ENCODE data around the gene NEUROD2.

The NEUROD2 gene

DNA sequence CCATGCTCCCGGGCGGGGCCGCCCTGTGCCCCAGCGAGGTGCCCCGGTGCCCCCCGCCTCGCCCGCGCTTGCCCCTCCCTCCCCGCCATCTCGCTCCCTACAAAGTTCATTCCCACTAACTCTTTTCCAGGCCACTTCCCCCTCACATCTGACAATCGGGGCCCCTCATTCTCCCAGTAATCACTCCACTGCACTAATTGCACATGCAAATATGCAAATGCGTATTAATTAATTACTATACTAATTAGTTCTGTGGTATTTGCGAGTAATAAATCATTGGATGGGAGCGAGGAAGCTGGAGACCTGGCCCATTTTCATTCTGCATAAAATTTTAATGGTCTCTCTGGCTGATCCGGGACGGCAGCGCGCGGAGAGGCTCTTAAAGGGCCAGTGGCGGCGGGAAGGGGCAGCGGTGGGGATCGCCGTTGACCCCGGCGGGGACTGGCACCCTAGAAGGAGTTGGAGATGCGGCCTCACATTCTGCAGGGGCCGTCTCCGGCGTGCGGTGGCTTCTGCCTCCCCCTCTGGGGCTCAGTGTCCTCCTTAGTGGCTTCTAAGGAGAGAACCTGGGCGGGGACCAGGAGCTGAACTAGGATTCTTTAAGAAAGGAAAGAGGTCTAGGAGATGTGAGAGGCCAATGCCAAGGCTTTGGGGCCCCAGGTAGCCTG is 10.7 kb upstream of the NEUROD2 start:
- peak; percentile 60 to 65 for DNase-seq

DNA sequence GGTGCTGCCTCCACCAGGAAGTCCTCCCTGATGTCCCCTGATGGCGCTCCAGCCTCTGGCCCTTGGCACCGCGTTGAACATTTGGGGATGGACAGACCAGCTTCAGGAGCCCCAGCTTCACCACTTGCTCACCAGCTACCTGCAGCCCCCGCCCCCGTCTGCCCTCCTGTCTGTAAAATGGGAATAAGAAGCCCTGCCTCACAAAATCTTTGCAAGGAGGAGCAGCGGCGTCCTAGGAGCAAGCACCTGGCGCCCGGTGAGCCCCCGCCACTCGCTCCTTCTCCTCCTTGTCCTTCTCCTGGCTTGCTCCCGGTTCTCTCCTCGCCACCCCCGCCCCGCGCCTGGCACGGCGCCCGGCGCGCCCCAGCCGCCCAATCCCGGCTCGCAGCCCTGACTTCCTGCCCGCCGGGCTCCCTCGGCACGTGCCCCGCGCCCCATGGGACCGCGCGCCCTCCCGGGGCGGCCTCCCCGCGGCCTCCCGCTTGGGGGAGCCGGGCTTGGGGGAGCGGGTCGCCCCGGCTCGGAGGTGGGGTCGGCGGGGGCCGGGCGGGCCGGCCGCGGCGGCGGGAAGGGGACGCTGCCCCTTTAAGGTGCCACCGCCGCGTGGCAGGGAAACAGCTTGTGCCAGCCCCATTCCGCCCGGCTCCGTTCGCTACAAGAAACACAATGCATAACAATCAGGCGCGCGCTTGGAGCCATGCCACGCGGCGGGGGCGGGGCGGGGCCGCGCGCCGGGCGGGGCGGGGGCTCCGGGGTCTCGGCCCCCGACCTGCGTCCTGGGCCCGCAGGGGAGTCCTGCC is 9.9 kb upstream of the NEUROD2 start:
- peak; percentile 63 to 77 for DNase-seq

- DNase-seq, result no peak
Measured at GRCh38 chr17:39617100-39617445, 9.4 kb upstream of the NEUROD2 start.

DNA sequence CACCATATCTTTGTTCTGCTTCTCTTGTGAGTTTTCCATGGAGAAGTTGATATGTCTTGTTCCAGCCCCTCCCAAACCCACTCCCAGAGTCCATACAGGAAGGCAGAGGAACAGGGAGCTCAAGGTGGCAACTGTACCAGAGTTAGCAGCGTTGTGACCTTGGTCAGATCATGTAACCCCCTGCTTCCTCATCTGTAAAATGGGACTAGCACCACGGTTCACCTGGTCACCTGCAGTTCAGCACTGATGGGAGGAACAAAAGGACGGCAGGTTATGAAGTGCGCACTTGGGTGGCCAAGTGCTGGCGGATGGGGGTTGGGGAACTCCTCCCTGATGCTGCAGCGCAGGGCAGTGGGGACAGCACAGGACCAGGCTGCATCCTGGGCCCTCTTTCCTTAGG is 7.7 kb upstream of the NEUROD2 start:
- DNase-seq, result no peak

DNA sequence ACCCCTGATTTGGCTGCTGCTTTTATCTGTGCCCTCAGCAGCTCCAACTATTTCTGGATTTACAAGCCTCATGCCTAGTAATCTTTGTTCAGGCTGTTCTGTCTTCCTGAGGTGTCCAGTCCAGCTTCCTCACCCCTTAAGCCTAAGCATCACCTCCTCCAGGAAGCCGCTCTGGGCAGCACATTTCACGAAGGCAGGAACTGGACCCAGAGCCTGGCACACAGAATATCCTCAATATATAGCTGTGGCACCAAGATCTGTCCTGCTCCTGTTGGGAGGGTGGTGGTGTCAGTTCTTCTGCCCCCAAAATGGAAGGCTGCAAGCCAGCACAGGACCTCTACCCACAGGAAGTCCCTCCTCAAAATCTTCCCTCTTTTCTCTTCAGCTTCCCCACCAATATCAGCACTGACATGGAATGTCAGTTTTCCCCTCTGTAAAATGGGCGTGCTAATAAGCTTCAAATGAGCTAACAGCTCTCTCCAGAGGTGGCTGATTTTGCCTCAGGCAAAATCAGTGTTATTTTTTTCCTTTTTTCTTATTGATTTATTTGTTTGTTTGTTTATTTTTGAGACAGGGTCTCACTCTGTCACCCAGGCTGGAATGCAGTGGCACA is 6.9 kb upstream of the NEUROD2 start:
- DNase-seq, result no peak

DNA sequence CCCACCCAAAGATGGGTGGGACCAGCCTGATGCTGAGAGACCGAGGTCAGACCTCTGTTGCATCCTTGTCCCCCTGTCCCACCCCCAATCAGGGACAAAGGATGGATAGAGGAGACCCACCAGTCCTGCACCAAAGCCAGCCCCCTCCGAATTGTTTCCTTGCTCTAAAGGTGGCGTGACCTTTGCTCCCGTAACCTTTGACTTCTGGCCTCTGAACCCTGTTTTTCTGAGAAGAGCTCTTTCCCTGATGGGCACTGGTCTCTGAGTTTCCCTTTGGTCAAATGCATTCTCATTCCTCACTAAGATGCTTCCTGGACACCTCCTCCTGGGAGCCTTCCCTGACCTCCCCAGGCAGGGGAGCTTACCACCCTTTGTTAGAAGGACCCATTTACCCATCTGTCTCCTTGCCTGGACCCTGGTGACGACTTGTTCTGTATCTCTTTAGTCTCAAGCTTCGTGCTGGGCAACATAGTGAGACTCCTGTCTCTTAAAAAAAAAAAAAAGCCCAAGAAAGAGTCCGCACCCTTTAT is 5.3 kb upstream of the NEUROD2 start:
- no peak for DNase-seq

- DNase-seq, result peak; percentile 91 to 92
Measured at GRCh38 chr17:39612291-39612894, 4.7 kb upstream of the NEUROD2 start.

- DNase-seq, result peak; percentile 33 to 36
Measured at GRCh38 chr17:39611401-39612112, 3.8 kb upstream of the NEUROD2 start.

DNA sequence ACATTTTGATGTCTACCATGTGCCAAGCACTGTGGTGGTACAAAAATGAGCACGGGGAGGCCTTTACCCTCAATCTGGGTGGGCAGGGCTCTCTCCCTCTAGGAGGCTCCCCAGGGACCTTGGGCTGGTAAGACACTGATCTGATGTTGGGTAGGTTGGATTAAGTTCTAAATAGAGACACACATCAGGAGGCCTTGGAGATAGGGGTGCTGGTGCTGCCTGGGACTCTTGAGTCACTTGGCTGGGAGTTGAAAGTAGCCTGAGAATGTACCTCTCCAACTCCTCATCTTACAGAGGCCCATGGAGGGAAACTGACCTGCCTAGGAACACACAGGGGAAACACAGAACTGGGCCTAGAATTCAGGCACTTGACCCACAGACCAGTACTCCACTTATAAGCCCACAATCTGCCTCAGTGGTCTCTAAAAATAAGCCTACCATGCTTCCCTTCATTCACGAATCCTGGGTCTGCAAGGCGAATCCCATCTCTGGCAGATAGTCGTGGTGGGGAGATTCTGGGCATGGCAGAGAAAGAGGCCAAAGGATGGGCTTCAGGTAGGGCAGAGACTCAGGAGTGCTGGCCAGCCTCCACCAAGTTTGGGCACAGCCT is 1.8 kb upstream of the NEUROD2 start:
- no peak for DNase-seq

DNA sequence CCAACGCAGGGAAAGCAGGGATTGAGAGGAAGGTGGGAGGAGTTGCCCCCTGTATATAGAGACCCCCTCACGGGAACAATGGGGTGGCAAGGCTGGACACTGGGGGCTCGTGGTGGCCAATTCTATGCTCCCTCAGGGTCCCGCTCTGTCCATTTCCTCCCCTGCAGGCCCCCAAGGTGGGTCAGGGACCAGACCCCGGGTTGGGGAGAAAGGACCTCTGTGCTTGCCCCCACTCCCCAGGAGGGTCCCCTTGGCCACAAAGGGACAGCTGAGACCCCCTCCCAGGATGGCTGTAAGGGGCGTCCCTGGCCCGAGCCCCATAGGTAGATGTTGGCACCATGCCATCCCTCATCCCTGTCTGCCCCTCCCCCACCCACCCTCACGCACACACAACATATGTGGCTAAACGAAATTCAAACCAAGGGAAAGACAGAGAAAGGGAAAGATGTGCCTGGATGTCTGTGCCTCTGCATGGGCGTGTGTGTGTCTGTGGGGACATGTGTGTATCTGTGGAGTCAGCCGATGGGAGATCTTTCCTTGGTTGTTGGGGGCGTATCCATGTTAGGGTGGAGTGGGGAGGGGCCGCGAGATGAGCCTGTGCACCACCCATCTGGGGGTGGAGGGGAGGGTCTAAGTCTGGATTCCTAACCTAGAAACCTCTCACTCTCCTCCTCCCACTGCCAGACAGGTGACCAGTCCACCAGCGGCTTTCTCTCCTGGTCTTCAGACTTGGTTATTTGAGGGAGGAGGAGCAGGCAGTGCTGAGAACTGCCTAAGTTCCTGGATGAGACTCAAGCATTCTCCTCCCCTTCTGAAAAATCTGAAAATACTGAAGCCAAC is 642 bp upstream of the NEUROD2 start:
- peak; percentile 77 to 87 for DNase-seq

DNA sequence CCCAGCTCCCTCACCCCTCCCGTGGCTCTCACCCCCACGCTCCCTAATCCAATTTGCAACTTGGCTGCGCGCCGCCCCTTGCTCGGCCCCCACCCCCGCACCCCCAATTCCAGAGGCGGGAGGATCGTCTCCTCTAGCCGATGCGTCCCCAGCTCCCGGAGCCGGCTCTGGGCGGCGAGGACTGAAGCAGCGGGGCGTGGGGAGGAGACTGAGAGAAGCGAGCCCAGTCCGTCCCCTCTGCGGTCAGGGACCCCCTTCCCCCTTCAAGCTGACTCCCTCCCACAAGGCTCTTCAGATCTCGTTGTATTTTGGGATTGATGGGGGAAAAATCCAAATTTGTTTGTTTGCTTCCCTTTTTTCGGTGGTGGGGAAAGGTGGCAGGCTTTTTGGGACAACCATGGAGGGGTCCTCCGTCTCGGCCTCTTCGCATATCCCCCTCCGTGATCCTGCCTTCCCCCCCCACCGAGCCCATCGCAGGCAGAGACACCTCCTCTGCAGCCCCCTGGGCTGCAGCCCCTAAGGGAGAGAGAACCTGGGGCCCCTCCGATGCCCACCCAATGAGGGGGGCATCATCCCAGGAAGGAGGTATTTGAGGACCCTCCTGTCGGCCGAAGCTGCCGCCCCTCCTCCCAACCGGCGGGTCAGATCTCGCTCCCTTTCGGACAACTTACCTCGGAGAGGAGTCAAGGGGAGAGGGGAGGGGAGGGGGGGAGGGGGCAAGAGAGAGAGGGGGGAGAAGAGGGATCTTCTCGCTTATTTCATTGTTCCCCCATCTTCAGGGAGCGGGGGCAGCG is 466 bp downstream of the NEUROD2 start:
- peak; percentile 52 to 61 for DNase-seq

DNA sequence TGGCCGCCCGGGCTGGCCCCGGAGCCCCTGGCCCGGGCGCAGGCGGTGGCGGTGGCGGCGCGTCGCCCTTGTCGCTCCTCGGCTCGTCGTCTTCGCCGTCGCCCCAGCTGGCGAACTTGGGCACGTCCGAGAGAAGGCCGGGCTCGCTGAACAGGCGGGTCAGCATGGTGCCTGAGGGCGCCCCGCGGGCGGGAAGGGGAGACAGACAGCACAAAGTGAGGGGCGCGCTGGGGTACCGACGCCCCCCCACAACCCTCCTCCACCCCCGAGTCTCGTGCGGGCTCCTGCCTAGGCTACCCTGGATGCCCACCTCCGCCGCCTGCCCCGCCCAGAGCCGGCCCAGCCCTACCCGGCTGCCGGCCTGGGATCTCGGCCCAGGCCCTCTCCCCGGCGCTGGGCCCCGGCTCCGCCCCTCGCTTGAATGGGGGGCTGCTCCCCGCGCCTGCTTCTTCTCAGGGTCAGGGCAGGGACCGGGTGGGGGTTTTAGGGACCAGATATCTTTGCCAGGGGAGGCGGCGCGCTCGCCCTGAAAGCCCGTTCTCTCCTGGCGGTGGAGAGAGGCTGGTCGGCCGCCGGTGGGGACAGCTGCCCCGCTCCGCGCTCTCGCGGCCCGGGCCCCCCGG is 1.2 kb downstream of the NEUROD2 start:
- DNase-seq, result no peak

- no peak for DNase-seq
Measured at GRCh38 chr17:39605492-39606433, 2.0 kb downstream of the NEUROD2 start.

DNA sequence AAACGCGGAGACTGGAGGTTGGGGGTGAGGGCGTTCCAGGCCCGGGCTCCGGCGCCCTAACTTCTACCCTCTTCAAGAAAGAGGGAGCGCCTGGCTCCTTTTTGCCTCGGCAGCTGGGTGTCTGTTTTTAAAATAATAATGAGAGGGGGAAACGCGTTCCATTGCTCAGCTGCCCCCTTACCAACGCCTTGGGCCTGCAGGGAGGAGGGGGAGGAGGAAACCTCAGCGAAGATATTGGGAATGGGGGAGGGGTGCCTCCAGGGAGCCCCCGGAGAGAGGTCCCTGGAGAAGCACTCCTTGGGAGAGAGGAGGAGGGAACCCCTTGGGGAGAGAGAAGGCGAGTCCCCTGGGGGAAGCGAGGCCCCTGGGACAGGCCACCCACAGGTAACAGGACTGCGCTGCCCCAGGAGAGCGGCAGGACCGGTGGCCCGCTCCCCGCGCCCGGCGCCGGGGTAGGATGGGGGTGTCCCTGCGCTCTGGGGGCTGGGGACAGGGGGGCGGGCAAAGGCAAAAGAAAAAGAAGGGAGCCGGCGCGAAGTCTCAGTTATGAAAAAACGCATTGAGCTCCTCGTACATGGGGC is 2.7 kb downstream of the NEUROD2 start:
- no peak for DNase-seq

DNA sequence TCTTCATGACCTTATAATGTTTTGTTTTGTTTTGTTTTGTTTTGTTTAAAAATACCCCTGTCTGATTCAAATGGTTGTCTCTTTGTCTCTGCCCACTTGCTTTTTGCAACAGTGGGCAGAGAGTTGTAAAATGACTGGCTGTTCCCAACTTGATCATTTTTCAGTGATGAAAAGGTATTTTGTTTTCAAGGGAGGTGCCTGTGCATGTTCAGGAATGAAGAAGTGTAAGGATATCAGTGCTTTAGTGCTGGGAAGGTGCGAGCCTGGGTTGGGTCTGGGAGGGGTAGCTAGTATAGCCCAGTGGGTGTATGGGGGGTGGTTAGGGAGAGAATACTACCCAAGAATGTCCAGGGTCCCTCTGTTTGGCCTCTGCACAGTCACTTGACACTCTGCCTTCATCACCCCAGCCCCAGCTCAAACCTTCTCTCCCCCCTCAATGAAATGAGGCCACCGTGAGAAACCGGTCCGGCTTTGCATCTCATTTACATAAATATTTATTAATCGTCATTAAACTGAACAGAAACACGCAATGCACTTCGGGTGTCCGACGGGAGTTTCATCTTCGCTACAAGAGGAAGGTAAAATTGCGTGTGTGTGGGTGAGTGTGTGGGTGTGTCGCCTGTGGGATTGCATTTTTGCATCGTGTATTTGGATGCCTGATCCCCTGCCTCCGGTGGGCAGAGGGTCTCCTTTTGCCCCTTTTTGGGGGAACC is 4.3 kb downstream of the NEUROD2 start:
- no peak for DNase-seq

- DNase-seq, result no peak
Measured at GRCh38 chr17:39602533-39603303, 5.0 kb downstream of the NEUROD2 start.
